Kidney (tissue), 14 donors: ENCODE results near the gene ERH. TPM values are rescaled to one million over a fixed set of nuclear protein-coding genes. Genes with fewer than 3 reads are reported as not detected.

Experiments
- DNase-seq, 5 donors: peaks; one replicate each; pipeline ENCODE4 v3.0.0-alpha.2; 2013 to 2020
- FAIRE-seq: peaks from 2 replicates; lab custom pipeline; 2012; peaks lifted over from hg19 to GRCh38; lab: Jason Lieb, UNC
- H3K27ac ChIP-seq, 2 donors: one replicate each; pipeline ENCODE4 v1.7.0; 2013; ENCODE audit warnings: low read depth in 2 of 2, low read length in 2 of 2, inconsistent platforms in 1 of 2
- H3K27me3 ChIP-seq: one replicate; pipeline ENCODE4 v1.7.1; 2013; ENCODE audit warnings: low read length, inconsistent platforms; ENCODE audit not compliant: control insufficient read depth, insufficient read depth
- H3K36me3 ChIP-seq, 3 donors: one replicate each; pipeline versions ENCODE4 v1.7.0 to v1.7.1; 2013; ENCODE audit warnings: low read length in 3 of 3, control low read depth in 1 of 3, inconsistent platforms in 1 of 3; ENCODE audit not compliant: insufficient read depth in 3 of 3, control insufficient read depth in 2 of 3
- H3K4me1 ChIP-seq, 3 donors: one replicate each; pipeline versions ENCODE4 v1.7.0 to v1.7.1; 2013; ENCODE audit warnings: low read length in 3 of 3, inconsistent platforms in 1 of 3, low read depth in 1 of 3; ENCODE audit not compliant: control insufficient read depth in 2 of 3, insufficient read depth in 2 of 3
- H3K4me3 ChIP-seq, 3 donors: one replicate each; pipeline versions ENCODE4 v1.7.0 to v1.8.1; 2013; ENCODE audit warnings: low read length in 3 of 3, control low read depth in 1 of 3, inconsistent platforms in 1 of 3
- H3K9ac ChIP-seq, 3 donors: one replicate each; pipeline versions ENCODE4 v1.7.0 to v1.7.1; 2013; ENCODE audit warnings: low read length in 3 of 3, control low read depth in 1 of 3, inconsistent platforms in 1 of 3
- H3K9me3 ChIP-seq, 3 donors: one replicate each; pipeline versions ENCODE4 v1.7.0 to v1.7.1; 2013; ENCODE audit warnings: low read length in 3 of 3, control low read depth in 1 of 3, inconsistent platforms in 1 of 3; ENCODE audit not compliant: control insufficient read depth in 2 of 3, insufficient read depth in 1 of 3
- intact Hi-C: fragments of 100-400 bp; cut with DNase I; formaldehyde crosslinking; loops from one replicate; pipeline ENCODE4 v1.11.1; 2022
- polyA plus RNA-seq: library from polyadenylated mRNA; stranded (reverse); fragments of 350-450 nt; fragmentation: Illumina TruSeq; extraction: RNeasy Lipid Tissue Mini Kit (QIAGEN cat#74804); gene quantifications from one replicate; pipeline ENCODE4 v1.2.3, GENCODE V29; 2014; ENCODE audit warnings: low read depth, low replicate concordance; ENCODE audit not compliant: insufficient read depth
- total RNA-seq: library from RNA; stranded (reverse); fragmentation: NEBNext Ultra II Directional; extraction: Animal tissue kit (Norgen Biotek cat#: 25700); gene quantifications from one replicate; pipeline ENCODE4 v1.2.1, GENCODE V29; 2021
- TF ChIP-seq, protein P1 (sequence below): IDR thresholded peaks from 3 replicates; pipeline ENCODE4 v1.5.1; 2012; ENCODE audit warnings: mild to moderate bottlenecking, moderate library complexity, borderline replicate concordance; ENCODE audit not compliant: insufficient read depth; ENCODE audit errors: extremely low read depth
- donor health status: control.
- donor health status: control.
- donor health status: control.
- donor health status: control.
- donor health status: control.
- donor health status: DM: yes; HTN: yes; CAD: no.
- donor health status: Normal renal cell carcinoma (clear cell type).

The ERH gene
- total and polyA plus RNA-seq, 2 donors from 2014 or later: 168 to 193 TPM

DNA sequence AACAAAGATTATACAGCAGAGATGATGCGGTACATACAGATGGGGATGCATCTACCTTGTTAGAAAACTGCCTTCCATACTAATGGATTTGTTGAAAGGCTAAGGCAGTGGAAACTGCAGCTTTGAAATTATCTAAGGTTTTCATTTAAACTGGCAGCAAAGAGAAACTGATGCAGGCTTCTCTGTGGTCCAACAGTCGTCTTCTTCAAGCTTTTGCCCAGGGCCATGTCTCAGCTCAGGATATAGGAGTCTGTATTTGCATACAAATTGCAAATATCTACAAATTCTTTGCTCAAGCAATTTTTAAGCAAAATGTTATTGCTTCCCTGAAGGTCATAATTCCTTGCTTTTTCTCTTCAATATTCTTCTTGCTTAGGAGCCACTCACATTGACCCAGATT lies 33.7 kb downstream of the ERH start:
- no peak overlapping the region for H3K9ac ChIP-seq
- no peaks in the 10 kb centered on the region for H3K4me1 ChIP-seq
- intact Hi-C loops: no loop called here
- TF ChIP-seq, protein P1, sequence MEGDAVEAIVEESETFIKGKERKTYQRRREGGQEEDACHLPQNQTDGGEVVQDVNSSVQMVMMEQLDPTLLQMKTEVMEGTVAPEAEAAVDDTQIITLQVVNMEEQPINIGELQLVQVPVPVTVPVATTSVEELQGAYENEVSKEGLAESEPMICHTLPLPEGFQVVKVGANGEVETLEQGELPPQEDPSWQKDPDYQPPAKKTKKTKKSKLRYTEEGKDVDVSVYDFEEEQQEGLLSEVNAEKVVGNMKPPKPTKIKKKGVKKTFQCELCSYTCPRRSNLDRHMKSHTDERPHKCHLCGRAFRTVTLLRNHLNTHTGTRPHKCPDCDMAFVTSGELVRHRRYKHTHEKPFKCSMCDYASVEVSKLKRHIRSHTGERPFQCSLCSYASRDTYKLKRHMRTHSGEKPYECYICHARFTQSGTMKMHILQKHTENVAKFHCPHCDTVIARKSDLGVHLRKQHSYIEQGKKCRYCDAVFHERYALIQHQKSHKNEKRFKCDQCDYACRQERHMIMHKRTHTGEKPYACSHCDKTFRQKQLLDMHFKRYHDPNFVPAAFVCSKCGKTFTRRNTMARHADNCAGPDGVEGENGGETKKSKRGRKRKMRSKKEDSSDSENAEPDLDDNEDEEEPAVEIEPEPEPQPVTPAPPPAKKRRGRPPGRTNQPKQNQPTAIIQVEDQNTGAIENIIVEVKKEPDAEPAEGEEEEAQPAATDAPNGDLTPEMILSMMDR: no peak
- H3K4me3 ChIP-seq: no peak overlapping the region
- FAIRE-seq: no peak
- no peaks in the 10 kb centered on the region for H3K36me3 ChIP-seq
- H3K27me3 ChIP-seq: no peaks in the 10 kb centered on the region
- H3K9me3 ChIP-seq: no peaks in the 10 kb centered on the region
- DNase-seq: no peak
- H3K27ac ChIP-seq: no peak overlapping the region

DNA sequence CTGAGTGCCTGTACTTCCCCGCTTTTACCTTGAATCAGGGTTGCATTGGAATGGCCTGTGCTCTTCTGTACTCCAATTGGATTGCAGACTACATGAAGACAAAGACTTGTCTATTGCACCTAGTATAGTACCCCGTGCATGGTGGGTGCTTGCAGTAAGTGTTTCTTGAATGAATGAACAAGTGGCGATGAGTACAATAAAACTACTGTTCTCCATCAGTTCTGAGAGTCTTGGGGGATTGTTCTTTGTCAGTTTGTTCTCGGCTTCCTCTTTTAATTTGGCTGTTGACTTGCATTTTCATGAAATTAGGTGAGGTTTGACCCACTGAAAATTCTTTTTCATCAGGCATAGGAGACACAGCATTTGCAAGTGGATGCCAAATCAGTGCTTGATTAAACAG lies 34.1 kb downstream of the ERH start:
- Histone ChIP-seq H3K36me3 (no peaks in the 10 kb centered on the region), H3K27ac (no peak overlapping the region), H3K4me3 (no peak overlapping the region), H3K4me1 (no peaks in the 10 kb centered on the region), H3K27me3 (no peaks in the 10 kb centered on the region), H3K9me3 (no peaks in the 10 kb centered on the region), H3K9ac (no peak overlapping the region)
- FAIRE-seq (no peak), DNase-seq (no peak)
- intact Hi-C loops: no loop called here
- TF ChIP-seq, protein P1: no peak

DNA sequence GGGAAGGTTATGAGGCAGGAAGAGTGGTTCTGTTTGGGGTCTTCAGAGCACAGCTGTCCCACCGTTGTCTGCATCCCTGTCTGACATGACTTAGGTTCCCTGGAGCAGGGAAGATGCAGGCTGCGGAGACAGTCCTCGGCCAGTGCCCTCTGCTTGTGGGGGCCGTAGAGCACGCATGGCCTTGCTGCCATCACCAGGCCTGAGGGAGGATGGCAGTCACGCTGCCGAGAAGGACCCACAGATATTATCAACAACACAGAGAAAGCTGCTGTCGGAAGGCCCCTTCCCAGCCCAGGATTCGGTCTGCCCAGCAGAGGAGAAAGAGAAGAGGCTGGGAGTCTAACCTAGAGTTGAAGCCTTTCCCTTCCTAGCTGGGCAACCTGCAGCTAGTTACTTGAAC lies 35.0 kb downstream of the ERH start:
- Histone ChIP-seq H3K4me3 (no peak overlapping the region), H3K9ac (no peak overlapping the region), H3K27me3 (no peaks in the 10 kb centered on the region), H3K9me3 (no peaks in the 10 kb centered on the region), H3K36me3 (no peaks in the 10 kb centered on the region), H3K4me1 (no peaks in the 10 kb centered on the region), H3K27ac (no peak overlapping the region)
- TF ChIP-seq, protein P1: peak; percentile 58
- FAIRE-seq: no peak
- peak; percentile 39 to 79 (median 49) for DNase-seq
- intact Hi-C loops: no loop called here
